HG03521 (cell line): ENCODE data around the gene MYT1.
"Not testable (repeated sequence)": the region's sequence is repeated elsewhere in the genome, so short reads cannot be mapped to it uniquely, and the experiment has no call there.

Experiments used
- ATAC-seq: cut with Tn5 transposase; IDR thresholded peaks from one replicate; pipeline ENCODE4 v1.9.1; 2021; ENCODE audit warnings: mild to moderate bottlenecking, moderate library complexity; ENCODE audit not compliant: unreplicated experiment

Gene MYT1

GRCh38 chr20:64228751-64229506 lies 64.7 kb downstream of the MYT1 start:
- no peak for ATAC-seq

GRCh38 chr20:64229507-64230061 lies 65.3 kb downstream of the MYT1 start:
- ATAC-seq, result no peak

- ATAC-seq, result no peak
Measured at GRCh38 chr20:64230461-64231145, 66.4 kb downstream of the MYT1 start.

- ATAC-seq, result no peak
Measured at GRCh38 chr20:64231621-64232550, 67.6 kb downstream of the MYT1 start.

- ATAC-seq, result no peak
Measured at GRCh38 chr20:64232794-64233193, 68.5 kb downstream of the MYT1 start.

- no peak for ATAC-seq
Measured at GRCh38 chr20:64233725-64234124, 69.5 kb downstream of the MYT1 start.

- no peak for ATAC-seq
Measured at GRCh38 chr20:64234291-64234791, 70.1 kb downstream of the MYT1 start.

- not testable (repeated sequence) for ATAC-seq
Measured at GRCh38 chr20:64234921-64235565, 70.8 kb downstream of the MYT1 start.

- no peak for ATAC-seq
Measured at GRCh38 chr20:64236137-64237088, 72.2 kb downstream of the MYT1 start.

- no peak for ATAC-seq
Measured at GRCh38 chr20:64237316-64237715, 73.1 kb downstream of the MYT1 start.

GRCh38 chr20:64238115-64238825 lies 74.0 kb downstream of the MYT1 start:
- ATAC-seq, result no peak

GRCh38 chr20:64238851-64239387 lies 74.7 kb downstream of the MYT1 start:
- ATAC-seq, result no peak

GRCh38 chr20:64239449-64240242 lies 75.4 kb downstream of the MYT1 start:
- no peak for ATAC-seq

GRCh38 chr20:64240243-64241015 lies 76.2 kb downstream of the MYT1 start:
- ATAC-seq, result no peak

GRCh38 chr20:64241061-64241460 lies 76.8 kb downstream of the MYT1 start:
- ATAC-seq, result no peak

GRCh38 chr20:64242003-64242796 lies 77.9 kb downstream of the MYT1 start:
- ATAC-seq, result no peak
